ENCODE data around the gene TTC7B. TPM values are rescaled to one million over a fixed set of nuclear protein-coding genes. Genes with fewer than 3 reads are reported as not detected.

Gene TTC7B
- total RNA-seq, 1 experiment from 2014 or later, result 40.9 TPM

DNA sequence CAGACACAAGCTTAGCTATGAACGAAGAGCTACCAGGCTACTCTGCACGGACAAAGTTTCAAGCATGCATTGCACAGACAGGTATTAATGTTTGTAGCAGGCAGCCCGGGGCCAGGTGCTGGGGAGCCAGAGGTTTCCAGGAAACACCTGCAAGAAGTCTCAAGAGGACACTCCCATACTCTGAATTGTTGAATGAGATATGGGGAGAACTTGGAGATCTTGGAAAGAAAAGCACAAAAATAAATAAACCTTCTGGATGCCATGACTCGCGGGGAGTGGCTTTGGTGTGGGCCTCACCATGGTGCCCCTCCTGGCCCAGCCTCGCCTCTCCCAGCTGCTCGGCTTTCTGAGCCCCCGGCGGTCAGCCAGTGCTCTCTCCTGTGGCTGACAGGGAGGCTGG, 186.8 kb downstream of the TTC7B start:
- no peaks in the 10 kb centered on the region for H3K9me3 ChIP-seq (ENCODE audit: control insufficient read depth, insufficient read depth, low read depth, low read length)
- no peak for ATAC-seq
- no peaks in the 10 kb centered on the region for H3K4me1 ChIP-seq (ENCODE audit: control insufficient read depth, insufficient read depth, low read length)
- H3K4me3 ChIP-seq (ENCODE audit: low read depth in 2 of 2, low read length in 2 of 2), result no peak overlapping the region
- H3K27ac ChIP-seq (ENCODE audit: low read length), result no peak overlapping the region
- in situ Hi-C loops (cut with HindIII; ENCODE audit: low pct_unique_long_range_greater_than_20kb, low sequenced_read_pairs), result no loop called here
- DNase-seq (ENCODE audit: low read depth, low spot score), result no peak
- H3K36me3 ChIP-seq (ENCODE audit: control insufficient read depth, insufficient read depth, low read length), result no peaks in the 10 kb centered on the region
- CTCF ChIA-PET, result no interaction called here
- intact Hi-C loops (cut with micrococcal nuclease; ENCODE audit: unreplicated experiment), result no loop called here
- no peaks in the 10 kb centered on the region for H3K27me3 ChIP-seq (ENCODE audit: control insufficient read depth, insufficient read depth, low read length)
- POLR2A ChIA-PET, result no interaction called here
- no TSS peak for BruUV-seq (replicated peaks)
- TF ChIP-seq, protein P1, sequence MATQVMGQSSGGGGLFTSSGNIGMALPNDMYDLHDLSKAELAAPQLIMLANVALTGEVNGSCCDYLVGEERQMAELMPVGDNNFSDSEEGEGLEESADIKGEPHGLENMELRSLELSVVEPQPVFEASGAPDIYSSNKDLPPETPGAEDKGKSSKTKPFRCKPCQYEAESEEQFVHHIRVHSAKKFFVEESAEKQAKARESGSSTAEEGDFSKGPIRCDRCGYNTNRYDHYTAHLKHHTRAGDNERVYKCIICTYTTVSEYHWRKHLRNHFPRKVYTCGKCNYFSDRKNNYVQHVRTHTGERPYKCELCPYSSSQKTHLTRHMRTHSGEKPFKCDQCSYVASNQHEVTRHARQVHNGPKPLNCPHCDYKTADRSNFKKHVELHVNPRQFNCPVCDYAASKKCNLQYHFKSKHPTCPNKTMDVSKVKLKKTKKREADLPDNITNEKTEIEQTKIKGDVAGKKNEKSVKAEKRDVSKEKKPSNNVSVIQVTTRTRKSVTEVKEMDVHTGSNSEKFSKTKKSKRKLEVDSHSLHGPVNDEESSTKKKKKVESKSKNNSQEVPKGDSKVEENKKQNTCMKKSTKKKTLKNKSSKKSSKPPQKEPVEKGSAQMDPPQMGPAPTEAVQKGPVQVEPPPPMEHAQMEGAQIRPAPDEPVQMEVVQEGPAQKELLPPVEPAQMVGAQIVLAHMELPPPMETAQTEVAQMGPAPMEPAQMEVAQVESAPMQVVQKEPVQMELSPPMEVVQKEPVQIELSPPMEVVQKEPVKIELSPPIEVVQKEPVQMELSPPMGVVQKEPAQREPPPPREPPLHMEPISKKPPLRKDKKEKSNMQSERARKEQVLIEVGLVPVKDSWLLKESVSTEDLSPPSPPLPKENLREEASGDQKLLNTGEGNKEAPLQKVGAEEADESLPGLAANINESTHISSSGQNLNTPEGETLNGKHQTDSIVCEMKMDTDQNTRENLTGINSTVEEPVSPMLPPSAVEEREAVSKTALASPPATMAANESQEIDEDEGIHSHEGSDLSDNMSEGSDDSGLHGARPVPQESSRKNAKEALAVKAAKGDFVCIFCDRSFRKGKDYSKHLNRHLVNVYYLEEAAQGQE (IDR thresholded peaks at IDR 0.05; ENCODE audit: insufficient read depth in 1 of 2, low read depth in 2 of 2, low read length in 1 of 2), result no peak
- TF ChIP-seq POLR2AphosphoS5 (IDR thresholded peaks at IDR 0.05; ENCODE audit: low read depth, low read length), result no peak
- TF ChIP-seq TCF7L2 (IDR thresholded peaks at IDR 0.05; ENCODE audit: low read depth, low read length), result no peak
- TF ChIP-seq SIN3A (IDR thresholded peaks at IDR 0.05; ENCODE audit: borderline replicate concordance, insufficient read depth, low read depth, low read length), result no peak
- TF ChIP-seq, protein P2, sequence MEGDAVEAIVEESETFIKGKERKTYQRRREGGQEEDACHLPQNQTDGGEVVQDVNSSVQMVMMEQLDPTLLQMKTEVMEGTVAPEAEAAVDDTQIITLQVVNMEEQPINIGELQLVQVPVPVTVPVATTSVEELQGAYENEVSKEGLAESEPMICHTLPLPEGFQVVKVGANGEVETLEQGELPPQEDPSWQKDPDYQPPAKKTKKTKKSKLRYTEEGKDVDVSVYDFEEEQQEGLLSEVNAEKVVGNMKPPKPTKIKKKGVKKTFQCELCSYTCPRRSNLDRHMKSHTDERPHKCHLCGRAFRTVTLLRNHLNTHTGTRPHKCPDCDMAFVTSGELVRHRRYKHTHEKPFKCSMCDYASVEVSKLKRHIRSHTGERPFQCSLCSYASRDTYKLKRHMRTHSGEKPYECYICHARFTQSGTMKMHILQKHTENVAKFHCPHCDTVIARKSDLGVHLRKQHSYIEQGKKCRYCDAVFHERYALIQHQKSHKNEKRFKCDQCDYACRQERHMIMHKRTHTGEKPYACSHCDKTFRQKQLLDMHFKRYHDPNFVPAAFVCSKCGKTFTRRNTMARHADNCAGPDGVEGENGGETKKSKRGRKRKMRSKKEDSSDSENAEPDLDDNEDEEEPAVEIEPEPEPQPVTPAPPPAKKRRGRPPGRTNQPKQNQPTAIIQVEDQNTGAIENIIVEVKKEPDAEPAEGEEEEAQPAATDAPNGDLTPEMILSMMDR (IDR thresholded peaks at IDR 0.05), result no peak

GRCh38 chr14:90628825-90629224, 187.4 kb downstream of the TTC7B start:
- H3K27me3 ChIP-seq (ENCODE audit: control insufficient read depth, insufficient read depth, low read length), result no peaks in the 10 kb centered on the region
- in situ Hi-C loops (cut with HindIII; ENCODE audit: low pct_unique_long_range_greater_than_20kb, low sequenced_read_pairs), result no loop called here
- POLR2A ChIA-PET, result no interaction called here

More at GRCh38 chr14:90628825-90629224, 187.4 kb downstream of the TTC7B start:
- H3K4me1 ChIP-seq (ENCODE audit: control insufficient read depth, insufficient read depth, low read length), result no peaks in the 10 kb centered on the region
- intact Hi-C loops (cut with micrococcal nuclease; ENCODE audit: unreplicated experiment), result no loop called here
- H3K4me3 ChIP-seq (ENCODE audit: low read depth in 2 of 2, low read length in 2 of 2), result no peak overlapping the region
- H3K36me3 ChIP-seq (ENCODE audit: control insufficient read depth, insufficient read depth, low read length), result no peaks in the 10 kb centered on the region
- no peak for DNase-seq (ENCODE audit: low read depth, low spot score)
- no peak overlapping the region for H3K27ac ChIP-seq (ENCODE audit: low read length)
- H3K9me3 ChIP-seq (ENCODE audit: control insufficient read depth, insufficient read depth, low read depth, low read length), result no peaks in the 10 kb centered on the region
- TF ChIP-seq, protein P1 (IDR thresholded peaks at IDR 0.05; ENCODE audit: insufficient read depth in 1 of 2, low read depth in 2 of 2, low read length in 1 of 2), result no peak
- TF ChIP-seq, protein P2 (IDR thresholded peaks at IDR 0.05), result no peak
- no peak for TF ChIP-seq POLR2AphosphoS5 (IDR thresholded peaks at IDR 0.05; ENCODE audit: low read depth, low read length)
- no peak for TF ChIP-seq SIN3A (IDR thresholded peaks at IDR 0.05; ENCODE audit: borderline replicate concordance, insufficient read depth, low read depth, low read length)
- TF ChIP-seq TCF7L2 (IDR thresholded peaks at IDR 0.05; ENCODE audit: low read depth, low read length), result no peak
- CTCF ChIA-PET, result no interaction called here
- ATAC-seq, result no peak
- BruUV-seq (replicated peaks), result no TSS peak
